Measurements from ENCODE around the gene CAMK1D. TPM values are rescaled to one million over a fixed set of nuclear protein-coding genes. Genes with fewer than 3 reads are reported as not detected.

CAMK1D gene
- total and polyA plus RNA-seq, 10 of the 15 experiments (the other 5 are each of a cell fraction or from before 2014, with no cell fraction given) = 2.1 to 35.5 (median 14.7) TPM

GRCh38 chr10:12681252-12681651, 331.9 kb downstream of the CAMK1D start (continued):
- TF ChIP-seq BACH1 (IDR thresholded peaks at IDR 0.05; ENCODE audit: borderline replicate concordance) (no peak), TCF7 (IDR thresholded peaks at IDR 0.05; ENCODE audit: borderline replicate concordance) (no peak), NR2C2 (IDR thresholded peaks at IDR 0.05; ENCODE audit: borderline replicate concordance, control insufficient read depth, insufficient read length, low read depth) (no peak), FOXM1 (IDR thresholded peaks at IDR 0.05; ENCODE audit: low read depth, low read length) (no peak), ZBED1 (IDR thresholded peaks at IDR 0.05; ENCODE audit: borderline replicate concordance) (no peak), CREB1 (IDR thresholded peaks at IDR 0.05; ENCODE audit: low read depth) (no peak), NRF1 (conservative IDR thresholded peaks at IDR 0.05; ENCODE audit: low read depth, low read length) (no peak), CREM (IDR thresholded peaks at IDR 0.05; ENCODE audit: low read depth) (no peak), SRF (IDR thresholded peaks at IDR 0.05; ENCODE audit: low read depth in 2 of 2, low read length in 2 of 2) (no peak), KAT2A (conservative IDR thresholded peaks at IDR 0.05; ENCODE audit: control insufficient read depth, low read depth, low read length) (no peak), ZNF217 (IDR thresholded peaks at IDR 0.05) (no peak), ZZZ3 (IDR thresholded peaks at IDR 0.05; ENCODE audit: control insufficient read depth, insufficient read length, low read depth) (no peak)
- TF ChIP-seq, protein P1, sequence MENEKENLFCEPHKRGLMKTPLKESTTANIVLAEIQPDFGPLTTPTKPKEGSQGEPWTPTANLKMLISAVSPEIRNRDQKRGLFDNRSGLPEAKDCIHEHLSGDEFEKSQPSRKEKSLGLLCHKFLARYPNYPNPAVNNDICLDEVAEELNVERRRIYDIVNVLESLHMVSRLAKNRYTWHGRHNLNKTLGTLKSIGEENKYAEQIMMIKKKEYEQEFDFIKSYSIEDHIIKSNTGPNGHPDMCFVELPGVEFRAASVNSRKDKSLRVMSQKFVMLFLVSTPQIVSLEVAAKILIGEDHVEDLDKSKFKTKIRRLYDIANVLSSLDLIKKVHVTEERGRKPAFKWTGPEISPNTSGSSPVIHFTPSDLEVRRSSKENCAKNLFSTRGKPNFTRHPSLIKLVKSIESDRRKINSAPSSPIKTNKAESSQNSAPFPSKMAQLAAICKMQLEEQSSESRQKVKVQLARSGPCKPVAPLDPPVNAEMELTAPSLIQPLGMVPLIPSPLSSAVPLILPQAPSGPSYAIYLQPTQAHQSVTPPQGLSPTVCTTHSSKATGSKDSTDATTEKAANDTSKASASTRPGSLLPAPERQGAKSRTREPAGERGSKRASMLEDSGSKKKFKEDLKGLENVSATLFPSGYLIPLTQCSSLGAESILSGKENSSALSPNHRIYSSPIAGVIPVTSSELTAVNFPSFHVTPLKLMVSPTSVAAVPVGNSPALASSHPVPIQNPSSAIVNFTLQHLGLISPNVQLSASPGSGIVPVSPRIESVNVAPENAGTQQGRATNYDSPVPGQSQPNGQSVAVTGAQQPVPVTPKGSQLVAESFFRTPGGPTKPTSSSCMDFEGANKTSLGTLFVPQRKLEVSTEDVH (IDR thresholded peaks at IDR 0.05; ENCODE audit: low read depth, partially characterized antibody) = no peak

DNA sequence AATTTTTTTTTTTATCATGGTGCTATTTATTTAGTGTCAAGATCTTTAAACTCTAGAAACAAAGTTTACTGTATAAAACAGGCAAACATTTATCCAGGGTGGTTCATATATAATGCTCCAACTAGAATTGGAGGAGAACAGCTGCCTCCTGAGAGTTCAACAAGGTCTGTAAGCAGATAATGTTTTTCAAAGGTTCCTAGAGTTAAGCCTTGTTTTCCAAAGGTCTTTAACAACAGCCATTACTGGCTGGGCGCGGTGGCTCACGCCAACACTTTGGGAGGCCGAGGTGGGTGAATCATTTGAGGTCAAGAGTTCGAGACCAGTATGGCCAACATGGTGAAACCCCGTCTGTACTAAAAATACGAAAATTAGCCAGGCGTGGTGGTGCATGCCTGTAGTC, 335.4 kb downstream of the CAMK1D start:
- ATAC-seq = no peak
- no peak for DNase-seq (ENCODE audit: low read depth, low spot score)
- SMC1A ChIA-PET (ENCODE audit: uncharacterized antibody, unreplicated experiment) = no interaction called here
- no peaks in the 10 kb centered on the region for H3K79me2 ChIP-seq (ENCODE audit: control insufficient read depth, insufficient read depth, low read length)
- H3K27me3 ChIP-seq (replicated peaks in 1 of 2; ENCODE audit: control insufficient read depth in 2 of 2, insufficient read depth in 2 of 2, low read length in 1 of 2) = no peaks in the 10 kb centered on the region
- FAIRE-seq = no peak
- in situ Hi-C loops (cut with MboI) (no loop called here), intact Hi-C loops (cut with micrococcal nuclease; ENCODE audit: unreplicated experiment) (no loop called here)
- H3K9ac ChIP-seq (ENCODE audit: control insufficient read depth, insufficient read depth, low read length) = no peak overlapping the region
- no peaks in the 10 kb centered on the region for H3K4me1 ChIP-seq (ENCODE audit: control insufficient read depth, insufficient read depth, low read length)
- H3K9me3 ChIP-seq (replicated peaks; ENCODE audit: control insufficient read depth, insufficient read depth, low read length) = no peaks in the 10 kb centered on the region
- 93% methylated on average over 8 of the region's 8 CpGs for WGBS (ENCODE audit: insufficient coverage, insufficient replicate concordance, low lambda C conversion rate, missing lambda C conversion rate)
- RAD21 ChIA-PET (ENCODE audit: unreplicated experiment) = no interaction called here
- H4K20me1 ChIP-seq (ENCODE audit: control insufficient read depth, insufficient read depth) = no peaks in the 10 kb centered on the region
- no peak overlapping the region for H3K4me2 ChIP-seq (ENCODE audit: control insufficient read depth, insufficient read depth)
- TF ChIP-seq IRF4 (IDR thresholded peaks at IDR 0.05; ENCODE audit: low read depth, low read length) (no peak), SUZ12 (IDR thresholded peaks at IDR 0.05; ENCODE audit: unreplicated experiment) (no peak), ZNF384 (IDR thresholded peaks at IDR 0.05; ENCODE audit: borderline replicate concordance, low read depth, low read length) (no peak), RCOR1 (conservative IDR thresholded peaks at IDR 0.05; ENCODE audit: low read depth, low read length) (no peak), SP1 (IDR thresholded peaks at IDR 0.05; ENCODE audit: low read depth, low read length) (no peak), SREBF1 (IDR thresholded peaks at IDR 0.05; ENCODE audit: low read length) (no peak), MYB (IDR thresholded peaks at IDR 0.05; ENCODE audit: borderline replicate concordance, low read depth, low read length) (no peak)
- BruUV-seq (replicated peaks) = no TSS peak
- no peak overlapping the region for H3K27ac ChIP-seq (ENCODE audit: control insufficient read depth, insufficient read depth)
- no peak overlapping the region for H2AFZ ChIP-seq (ENCODE audit: control insufficient read depth, low read depth, low read length)
- CTCF ChIA-PET = no interaction called here
- POLR2A ChIA-PET = no interaction called here
- H3K4me3 ChIP-seq = no peak overlapping the region
- no peaks in the 10 kb centered on the region for H3K36me3 ChIP-seq (ENCODE audit: control insufficient read depth in 2 of 2, insufficient read depth in 2 of 2, low read length in 1 of 2)

Measured in GM12878 (cell line).